GM23338 (cell line): ENCODE data around the gene MAGI1.

ENCODE experiments used
- CREB1 ChIP-seq: fragments of 250-450 bp; sonication (Bioruptor Pico); IDR thresholded peaks from 2 replicates; pipeline ENCODE4 v1.5.0; 2020; ENCODE audit warnings: low read depth, mild to moderate bottlenecking, moderate library complexity
- CTCF ChIP-seq, 2 experiments: fragments of 200-600 bp in 1 of 2; sonication (generic) in 1 of 2; conservative IDR thresholded peaks; 2 replicates each; pipeline versions ENCODE4 v1.5.1 to v1.6.1; 2016 to 2017; ENCODE audit warnings: antibody characterized with exemption in 2 of 2, low read depth in 2 of 2, mild to moderate bottlenecking in 2 of 2, moderate library complexity in 1 of 2
- EZH2 ChIP-seq: fragments of 200-600 bp; sonication (generic); IDR thresholded peaks from one replicate; pipeline ENCODE4 v1.8.0; 2017; ENCODE audit warnings: antibody characterized with exemption, mild to moderate bottlenecking, low read depth; ENCODE audit not compliant: unreplicated experiment
- EZH2phosphoT487 ChIP-seq: fragments of 200-600 bp; sonication (generic); IDR thresholded peaks from one replicate; pipeline ENCODE4 v1.8.1; 2018; ENCODE audit warnings: antibody characterized with exemption; ENCODE audit not compliant: unreplicated experiment
- JUNB ChIP-seq: IDR thresholded peaks from one replicate; pipeline ENCODE4 v1.6.1; 2016; ENCODE audit warnings: antibody characterized with exemption; ENCODE audit not compliant: unreplicated experiment
- POLR2AphosphoS5 ChIP-seq: IDR thresholded peaks from 2 replicates; pipeline ENCODE4 v1.6.1; 2016; ENCODE audit warnings: antibody characterized with exemption, low read depth
- REST ChIP-seq: IDR thresholded peaks from one replicate; pipeline ENCODE4 v1.6.1; 2018; ENCODE audit warnings: antibody characterized with exemption; ENCODE audit not compliant: unreplicated experiment
- STAT1 ChIP-seq: IDR thresholded peaks from one replicate; pipeline ENCODE4 v1.6.1; 2016; ENCODE audit warnings: antibody characterized with exemption; ENCODE audit not compliant: unreplicated experiment
- ZNF114 ChIP-seq: fragments of 250-450 bp; sonication (Bioruptor Pico); IDR thresholded peaks from 2 replicates; pipeline ENCODE4 v1.5.0; 2020; ENCODE audit warnings: mild to moderate bottlenecking, moderate library complexity
- ZNF331 ChIP-seq: fragments of 250-450 bp; sonication (Bioruptor Pico); IDR thresholded peaks from 2 replicates; pipeline ENCODE4 v1.5.0; 2020; ENCODE audit warnings: low read depth, mild to moderate bottlenecking, moderate library complexity
- ZNF462 ChIP-seq: fragments of 250-450 bp; sonication (Bioruptor Pico); IDR thresholded peaks from 2 replicates; pipeline ENCODE4 v1.5.0; 2020; ENCODE audit warnings: mild to moderate bottlenecking, moderate library complexity

GRCh38 chr3:65894679-65895453, 143.9 kb downstream of the MAGI1 start:
- no peak for TF ChIP-seq CTCF (conservative IDR thresholded peaks at IDR 0.05; ENCODE audit: low read depth in 2 of 2)
- TF ChIP-seq EZH2 = no peak
- TF ChIP-seq POLR2AphosphoS5 = no peak
- no peak for TF ChIP-seq REST
- TF ChIP-seq CREB1 (CRISPR knock-in tag) = no peak
- no peak for TF ChIP-seq JUNB
- no peak for TF ChIP-seq ZNF331
- no peak for TF ChIP-seq ZNF462 (CRISPR knock-in tag)
- no peak for TF ChIP-seq STAT1
- no peak for TF ChIP-seq ZNF114
- TF ChIP-seq EZH2phosphoT487 = no peak
